Activated CD8-positive, alpha-beta T cell treated with anti-CD3 and anti-CD28 coated beads for 36 hours (primary cell): Measurements from ENCODE around the gene CREBL2. TPM values are rescaled to one million over a fixed set of nuclear protein-coding genes. Genes with fewer than 3 reads are reported as not detected.

Experiments
- ATAC-seq: fragments of 200-7000 bp; cut with Tn5 transposase; one replicate; pipeline ENCODE4 v1.10.0; 2021; ENCODE audit warnings: mild to moderate bottlenecking, moderate library complexity
- CTCF ChIA-PET: fragments of 350-600 bp; sonication (Branson Sonifier 250); formaldehyde crosslinking; loops from one replicate; lab custom pipeline; 2021; ENCODE audit warnings: antibody characterized with exemption; lab: Charles Lee
- POLR2A ChIA-PET: fragments of 350-600 bp; sonication (Branson Sonifier 250); formaldehyde crosslinking; loops from one replicate; lab custom pipeline; 2021; ENCODE audit warnings: antibody characterized with exemption; lab: Charles Lee
- DNase-seq: peaks from one replicate; pipeline ENCODE4 v3.0.0-alpha.2; 2020
- H3K27ac Mint-ChIP-seq: one replicate; pipeline ENCODE4 v1.8.0; 2021; ENCODE audit warnings: mild to moderate bottlenecking, mixed read lengths
- H3K27me3 Mint-ChIP-seq: one replicate; pipeline ENCODE4 v1.8.0; 2021; ENCODE audit warnings: mixed read lengths
- H3K36me3 Mint-ChIP-seq: one replicate; pipeline ENCODE4 v1.8.0; 2021; ENCODE audit warnings: low read depth, mixed read lengths
- H3K4me1 Mint-ChIP-seq: one replicate; pipeline ENCODE4 v1.8.0; 2021; ENCODE audit warnings: low read depth, mixed read lengths
- H3K4me3 Mint-ChIP-seq: one replicate; pipeline ENCODE4 v1.8.0; 2021; ENCODE audit warnings: mild to moderate bottlenecking, moderate library complexity, mixed read lengths
- H3K9me3 Mint-ChIP-seq: one replicate; pipeline ENCODE4 v1.8.0; 2021; ENCODE audit warnings: mixed read lengths
- CTCF ChIP-seq: fragments of 200-600 bp; IDR thresholded peaks from one replicate; pipeline ENCODE4 v1.8.0; 2022; ENCODE audit warnings: antibody characterized with exemption, mild to moderate bottlenecking
- intact Hi-C: fragments of 100-400 bp; cut with micrococcal nuclease; formaldehyde crosslinking; loops from one replicate; pipeline ENCODE4 v1.10.0; 2022
- total RNA-seq, 2 experiments: library from RNA; stranded (reverse); gene quantifications; one replicate each; pipeline ENCODE4 v1.2.3, GENCODE V29; 2021

Gene CREBL2
- total RNA-seq, 2 experiments from 2014 or later = 12.7 to 14.9 TPM

DNA sequence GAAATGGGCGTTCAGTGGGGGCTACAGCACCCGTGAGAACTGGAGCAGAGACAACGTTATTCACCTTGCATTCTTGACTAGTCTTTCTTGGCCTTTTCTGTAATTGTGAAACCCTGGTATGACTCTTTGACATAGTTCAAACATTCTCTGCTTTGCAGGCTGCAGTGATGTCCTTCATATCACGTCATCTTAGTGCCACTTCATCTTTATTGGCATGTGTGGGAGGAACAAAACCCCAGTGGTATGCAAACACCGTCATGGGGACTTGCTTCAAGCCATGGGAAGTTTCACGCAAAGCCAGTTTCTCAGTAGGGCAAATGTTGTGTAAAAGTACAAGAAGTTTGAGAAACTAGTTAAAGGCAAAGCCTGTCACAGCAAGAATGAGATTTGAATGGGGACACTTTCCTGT is 28.8 kb upstream of the CREBL2 start:
- DNase-seq = peak; percentile 76
- ATAC-seq = peak; percentile 94
- peaks cover 1% of the 10 kb centered on the region for H3K27me3 Mint-ChIP-seq
- no peaks in the 10 kb centered on the region for H3K36me3 Mint-ChIP-seq
- H3K27ac Mint-ChIP-seq = peak overlapping the region; percentile 82
- ChIA-PET CTCF (no interaction called here), POLR2A (interaction anchor here (0.6 to 1.0 kb wide), 2 partner anchors 9 to 1406 kb away, joined by 3 read pairs; no protein-coding TSS in a partner anchor)
- intact Hi-C loops = no loop called here
- H3K4me3 Mint-ChIP-seq = no peak overlapping the region
- TF ChIP-seq CTCF = no peak
- H3K4me1 Mint-ChIP-seq = peaks cover 36% of the 10 kb centered on the region
- H3K9me3 Mint-ChIP-seq = no peaks in the 10 kb centered on the region

DNA sequence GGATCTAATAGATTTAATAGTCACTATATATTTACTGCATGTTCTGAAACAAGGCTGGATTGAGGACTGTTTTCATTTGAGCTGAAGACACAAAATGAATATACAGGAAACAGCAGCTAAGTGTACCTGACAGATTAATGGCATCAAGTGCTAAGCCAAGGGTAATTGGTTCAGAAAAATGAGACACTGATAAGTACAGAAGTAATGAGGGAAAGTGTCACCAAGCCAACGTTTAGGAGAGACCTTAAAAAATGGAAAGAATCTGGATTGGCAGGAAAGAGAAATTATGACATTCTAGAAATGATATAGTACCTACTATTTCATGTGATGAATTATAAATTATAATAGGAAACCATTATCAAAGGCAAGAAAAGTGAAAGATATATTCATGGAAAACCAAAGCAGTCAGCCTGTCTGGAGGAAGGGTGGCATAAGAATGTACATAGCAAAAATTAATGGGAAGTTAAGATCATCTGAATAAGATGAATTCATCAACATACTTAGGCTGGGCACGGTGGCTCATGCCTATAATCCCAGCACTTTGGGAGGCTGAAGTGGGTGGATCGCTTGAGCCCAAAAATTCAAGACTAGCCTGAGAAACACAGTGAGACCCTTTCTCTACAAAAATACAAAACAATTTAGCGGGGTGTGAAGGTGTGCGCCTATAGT is 28.0 kb upstream of the CREBL2 start:
- DNase-seq (no peak), ATAC-seq (peak; percentile 6)
- Mint-ChIP-seq H3K36me3 (no peaks in the 10 kb centered on the region), H3K27ac (peak overlapping the region; percentile 82), H3K27me3 (peaks cover 1% of the 10 kb centered on the region), H3K4me3 (no peak overlapping the region), H3K9me3 (no peaks in the 10 kb centered on the region), H3K4me1 (peaks cover 36% of the 10 kb centered on the region)
- ChIA-PET CTCF (interaction anchor here (1.4 kb wide), 1 partner anchor 19 kb away, joined by 4 read pairs; no protein-coding TSS in a partner anchor), POLR2A (interaction anchor here (1.0 kb wide), 1 partner anchor 9 kb away, joined by 3 read pairs; no protein-coding TSS in a partner anchor)
- no peak for TF ChIP-seq CTCF
- intact Hi-C loops = no loop called here

DNA sequence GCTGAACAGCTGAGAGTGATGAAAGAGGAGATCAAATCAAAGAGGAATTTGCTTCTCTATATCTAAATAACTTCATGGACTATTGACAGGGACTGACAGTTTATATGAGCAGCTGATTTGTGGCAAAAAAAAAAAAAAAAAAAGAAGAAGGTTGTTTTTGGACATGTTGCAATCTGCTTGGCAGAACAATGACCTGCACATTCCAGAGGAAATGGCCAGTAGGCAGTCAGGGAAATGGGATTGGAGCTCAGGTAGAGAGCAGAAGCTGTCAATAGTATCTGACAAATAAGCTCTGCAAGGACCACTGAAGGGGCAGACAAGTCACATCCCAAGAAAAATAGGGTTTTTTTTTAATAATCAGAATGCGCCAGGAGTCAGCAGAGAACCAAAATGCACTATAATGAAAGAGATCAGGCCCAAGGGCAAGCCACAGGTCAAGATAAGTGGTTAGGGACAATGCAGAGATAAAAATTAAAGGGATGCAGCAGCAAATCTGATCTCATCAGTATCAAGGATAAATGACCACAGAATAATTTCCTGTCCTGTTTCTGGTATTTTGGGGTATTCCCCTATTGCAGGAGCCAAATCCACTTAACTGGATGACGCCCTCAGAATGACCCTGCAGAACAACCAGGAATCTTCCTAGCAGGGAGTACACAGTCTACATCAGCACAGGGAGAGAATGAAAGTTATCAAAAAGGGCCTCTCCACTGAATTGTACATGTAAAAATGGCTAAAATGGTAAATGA is 26.4 kb upstream of the CREBL2 start:
- ChIA-PET POLR2A (interaction anchor here (0.6 kb wide), 1 partner anchor 85 kb away, joined by 3 read pairs; no protein-coding TSS in a partner anchor), CTCF (interaction anchor here (1.0 kb wide), 1 partner anchor 76 kb away, joined by 3 read pairs; no protein-coding TSS in a partner anchor)
- Mint-ChIP-seq H3K27ac (no peak overlapping the region), H3K36me3 (no peaks in the 10 kb centered on the region), H3K4me1 (peaks cover 39% of the 10 kb centered on the region), H3K9me3 (no peaks in the 10 kb centered on the region), H3K27me3 (peaks cover 1% of the 10 kb centered on the region), H3K4me3 (no peak overlapping the region)
- no peak for TF ChIP-seq CTCF
- ATAC-seq (no peak), DNase-seq (no peak)
- intact Hi-C loops = no loop called here

DNA sequence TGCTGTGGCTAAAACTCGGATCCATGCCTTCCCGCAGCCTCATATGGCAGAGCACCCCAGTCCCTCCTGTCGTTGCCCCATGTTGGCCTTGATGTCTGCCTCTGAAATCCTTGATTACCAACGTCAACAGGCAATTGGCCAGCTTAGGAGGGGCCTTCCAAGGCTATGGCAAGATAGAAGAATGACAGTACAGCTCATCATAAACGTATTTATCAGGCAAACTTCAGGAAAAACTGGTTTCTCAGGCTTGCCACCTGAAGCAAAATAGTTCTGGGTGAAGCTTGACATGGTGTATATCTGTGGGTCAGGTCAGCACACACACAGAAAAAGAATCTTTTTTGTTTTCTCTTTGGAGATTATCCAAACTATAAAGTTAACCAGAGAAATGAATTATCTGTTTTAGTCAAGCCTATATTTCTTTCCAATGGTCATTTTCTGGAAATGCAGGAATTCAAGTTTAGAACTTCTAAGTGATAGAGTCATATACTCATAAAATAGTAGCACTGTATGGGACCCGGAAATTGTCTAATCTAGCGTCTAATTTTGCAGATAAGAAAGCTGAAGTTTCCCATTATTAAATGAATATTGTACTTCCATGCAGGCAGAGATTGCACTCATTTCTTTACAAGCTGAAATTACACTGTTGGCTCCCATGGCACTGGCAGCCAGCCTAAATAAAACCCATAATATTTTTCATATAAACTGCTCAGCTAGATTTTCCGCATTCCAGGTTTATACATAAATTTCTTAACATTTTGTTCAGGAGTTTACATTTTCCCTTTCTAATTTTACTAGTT is 24.6 kb upstream of the CREBL2 start:
- H3K9me3 Mint-ChIP-seq = no peaks in the 10 kb centered on the region
- intact Hi-C loops = no loop called here
- no peak overlapping the region for H3K27ac Mint-ChIP-seq
- TF ChIP-seq CTCF = no peak
- no peak for DNase-seq
- no peak overlapping the region for H3K4me3 Mint-ChIP-seq
- no peaks in the 10 kb centered on the region for H3K36me3 Mint-ChIP-seq
- ChIA-PET POLR2A (interaction anchor here (0.6 kb wide), 1 partner anchor 14 kb away, joined by 3 read pairs; no protein-coding TSS in a partner anchor), CTCF (interaction anchor here (1.2 to 1.3 kb wide), 2 partner anchors 12 to 69 kb away, joined by 3 read pairs; no protein-coding TSS in a partner anchor)
- H3K27me3 Mint-ChIP-seq = peaks cover 1% of the 10 kb centered on the region
- no peak for ATAC-seq
- H3K4me1 Mint-ChIP-seq = peaks cover 36% of the 10 kb centered on the region
